NCI-H2171 treated with DMSO at 0.1 percent for 48 hours (cell line): ENCODE results near the gene IFNGR1.

Source experiments
- DNase-seq: peaks from one replicate; lab custom pipeline; 2025; lab: John Stamatoyannopoulos, UW

IFNGR1 gene

DNA sequence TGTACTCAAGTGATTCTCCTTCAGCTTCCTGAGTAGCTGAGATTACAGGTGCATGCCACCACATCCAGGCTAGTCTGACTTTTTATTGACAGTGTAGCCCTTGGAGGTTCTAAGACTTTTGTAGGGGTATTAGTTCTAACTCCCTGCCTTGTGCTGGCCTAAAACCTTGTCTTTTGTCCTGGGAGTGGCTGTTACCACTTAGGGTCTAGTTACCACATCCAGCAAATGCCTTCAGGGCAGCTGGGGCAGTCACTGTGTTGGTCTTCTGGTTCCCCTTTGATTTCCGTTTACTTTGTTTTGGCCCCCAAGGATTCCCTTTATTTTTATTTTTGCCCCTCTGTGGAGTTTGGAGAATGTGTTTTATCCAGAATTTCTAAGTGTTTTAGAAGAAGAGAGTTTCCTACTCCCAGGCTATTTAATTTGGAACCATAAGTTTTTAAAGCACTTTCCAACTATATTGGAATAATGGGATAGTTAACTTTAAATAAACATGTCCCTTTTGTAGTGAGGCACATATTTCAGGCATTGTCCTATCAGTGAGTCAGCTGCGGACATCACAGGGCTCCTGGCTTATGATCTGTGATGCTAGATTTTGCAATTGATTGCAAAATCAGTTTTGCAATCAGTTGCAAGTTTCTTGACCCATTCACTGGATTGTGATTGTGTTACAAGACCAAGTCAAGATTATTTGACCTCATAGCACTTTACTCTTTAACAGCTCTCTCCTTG, 70.7 kb downstream of the IFNGR1 start:
- DNase-seq = no peak
